ENCODE results near the gene ANXA6.
A peak's percentile ranks its signal among the peaks of the same experiment; 100 is the strongest.

Gene ANXA6

DNA sequence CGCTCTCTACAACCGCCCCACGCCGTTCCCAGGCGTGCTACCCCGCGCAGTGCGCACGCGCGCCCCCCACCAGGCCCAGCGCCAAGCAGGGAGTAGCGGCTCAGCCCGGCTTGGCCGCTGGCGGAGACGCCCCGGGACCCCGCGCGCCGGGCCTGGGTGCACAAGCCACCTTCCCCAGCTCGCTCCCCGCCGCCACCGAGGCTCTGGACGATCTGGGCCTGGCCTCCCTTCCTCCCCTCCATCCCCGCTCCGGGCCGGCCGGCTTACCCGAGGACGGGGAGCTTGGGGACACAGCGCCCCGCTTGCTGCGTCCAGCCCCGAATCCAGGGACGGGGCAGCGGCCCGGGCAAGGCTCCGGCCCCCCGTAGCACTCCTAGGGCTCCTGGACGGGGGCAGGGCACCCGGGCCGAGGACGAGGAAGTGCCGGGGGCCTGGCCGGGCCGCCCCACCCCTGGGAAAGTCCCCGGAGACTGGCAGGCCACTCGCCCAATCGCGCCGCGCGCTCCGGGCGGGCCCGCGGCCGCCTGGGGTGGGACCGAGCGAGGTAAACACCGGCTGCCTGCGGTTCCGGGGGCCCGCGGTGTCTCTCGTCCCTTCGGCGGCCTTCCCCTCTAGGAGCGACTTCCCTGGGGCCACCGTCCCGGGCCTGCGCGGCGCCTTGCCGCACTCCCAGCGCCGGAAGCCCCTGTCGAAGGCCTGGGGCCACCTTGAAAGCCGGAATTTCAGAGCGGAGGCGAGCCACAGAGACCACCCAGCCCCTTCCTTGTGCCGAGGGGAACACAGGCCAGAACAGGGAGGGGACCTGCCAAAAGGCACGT lies 76.8 kb downstream of the ANXA6 start, which contains the start of gene TNIP1:
Gene TNIP1, minus strand, starts transcription at position 422 of the 818 bp plus-strand sequence. CDS start 15,939 bp downstream, outside the sequence.
- DNase-seq (ENCODE audit: low read depth) = peak; percentile 90

DNA sequence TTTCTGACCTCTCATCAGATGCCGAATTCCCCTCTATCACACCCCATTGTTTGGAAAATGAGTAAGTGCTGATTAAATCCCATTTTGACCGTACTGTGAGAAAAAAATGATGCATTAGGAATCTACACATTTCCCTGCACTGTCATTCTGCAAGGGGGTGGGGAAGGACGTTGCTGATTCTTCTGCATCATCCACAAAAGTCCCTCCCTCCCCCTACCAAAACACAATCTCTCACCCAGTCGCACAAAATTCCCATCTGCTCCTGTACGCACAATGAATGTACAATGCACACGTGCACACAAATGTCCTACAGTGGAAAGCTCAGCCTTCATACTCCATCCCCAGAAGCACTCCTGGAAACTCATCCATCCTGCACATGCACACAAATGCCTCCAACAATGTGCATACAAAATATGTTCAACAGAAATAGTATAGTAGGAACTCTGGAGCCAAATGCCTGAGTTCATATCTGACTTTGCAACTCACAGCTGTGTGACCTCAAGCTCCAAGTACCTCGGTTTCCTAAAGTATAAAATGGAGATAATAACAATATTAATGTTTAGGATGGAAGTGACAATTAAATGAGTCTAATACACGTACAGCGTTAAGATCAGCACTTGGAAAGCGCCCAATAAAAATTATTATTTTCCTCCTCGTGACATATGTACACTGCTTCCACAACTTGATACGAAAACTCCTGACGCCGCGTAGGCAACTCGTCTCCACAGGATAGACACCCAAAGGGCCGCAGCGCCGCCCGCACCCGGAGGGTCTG lies 77.6 kb downstream of the ANXA6 start:
- peak; percentile 25 for DNase-seq (ENCODE audit: low read depth)

DNA sequence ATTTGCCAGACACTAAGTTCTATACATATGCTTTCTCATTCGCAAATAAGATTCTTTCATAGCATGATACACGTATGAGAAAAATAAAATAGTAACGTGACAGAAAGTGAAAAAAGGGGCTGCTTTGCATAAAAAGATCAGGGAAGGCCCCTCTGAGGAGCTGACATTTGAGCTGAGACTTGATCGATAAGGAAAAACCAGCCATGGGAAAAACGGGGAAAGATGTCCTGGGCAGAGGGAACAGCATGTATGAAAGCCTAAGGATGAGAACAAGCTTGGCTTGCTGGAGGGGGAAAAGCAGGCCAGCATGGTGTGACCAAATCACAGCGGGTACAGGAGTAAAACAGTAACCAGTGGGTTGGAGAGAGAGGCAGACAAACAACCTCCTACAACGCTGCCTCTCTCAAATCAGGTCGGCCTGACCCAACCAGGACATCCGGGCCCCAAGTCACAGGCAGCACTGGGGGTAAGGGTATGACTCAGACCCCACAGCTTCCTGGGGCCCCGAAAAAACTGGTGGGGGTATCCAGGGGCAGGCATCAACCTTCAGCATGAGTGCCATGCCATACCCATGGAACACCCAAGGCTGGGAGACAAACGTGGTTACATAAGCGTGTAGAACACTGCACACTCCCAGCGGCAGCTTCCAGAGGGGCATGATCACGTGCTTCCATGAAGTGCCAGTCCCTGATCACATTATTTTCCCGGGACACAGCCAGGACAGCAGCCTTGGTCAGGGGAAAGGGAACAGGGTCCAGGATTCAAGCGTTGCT lies 78.9 kb downstream of the ANXA6 start:
- peak; percentile 81 for DNase-seq (ENCODE audit: low read depth)

DNA sequence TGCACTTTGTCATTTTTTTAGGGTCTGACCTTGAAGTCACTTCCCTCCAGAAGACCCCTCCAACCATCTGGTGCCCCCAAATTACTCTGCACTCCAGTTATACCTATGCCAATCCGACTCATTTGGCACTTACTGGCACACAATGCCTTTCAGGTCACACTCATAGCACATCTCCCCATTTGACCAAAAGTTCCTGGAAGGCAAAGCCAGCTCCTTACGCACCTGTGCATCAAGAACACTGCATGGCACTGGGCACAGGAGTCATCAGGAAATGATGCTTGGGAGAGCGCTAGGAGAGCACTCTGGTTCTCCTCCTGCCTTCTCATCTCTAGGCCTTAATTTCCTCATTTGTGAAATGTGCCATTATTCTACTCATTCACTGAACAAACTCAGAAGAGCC lies 79.6 kb downstream of the ANXA6 start:
- DNase-seq (ENCODE audit: low read depth) = no peak

DNA sequence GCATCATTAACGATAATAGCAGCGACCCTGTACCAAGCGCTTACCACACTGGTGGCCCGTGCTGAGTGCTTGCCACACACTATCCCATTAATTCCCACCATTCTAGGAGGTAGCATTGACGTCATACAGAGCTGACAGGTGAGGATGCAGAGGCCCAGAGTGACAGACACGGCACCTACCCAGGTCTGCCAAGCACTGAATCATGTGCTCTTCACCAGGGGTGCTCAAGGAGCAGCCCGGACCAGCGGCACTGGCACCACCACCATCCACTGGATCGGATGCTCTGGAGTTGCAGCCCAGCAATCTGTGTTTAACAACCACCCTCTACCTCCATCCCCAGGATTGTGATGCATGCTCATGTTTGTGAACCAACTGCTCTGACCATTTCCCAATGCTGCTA lies 80.2 kb downstream of the ANXA6 start:
- DNase-seq (ENCODE audit: low read depth) = no peak

DNA sequence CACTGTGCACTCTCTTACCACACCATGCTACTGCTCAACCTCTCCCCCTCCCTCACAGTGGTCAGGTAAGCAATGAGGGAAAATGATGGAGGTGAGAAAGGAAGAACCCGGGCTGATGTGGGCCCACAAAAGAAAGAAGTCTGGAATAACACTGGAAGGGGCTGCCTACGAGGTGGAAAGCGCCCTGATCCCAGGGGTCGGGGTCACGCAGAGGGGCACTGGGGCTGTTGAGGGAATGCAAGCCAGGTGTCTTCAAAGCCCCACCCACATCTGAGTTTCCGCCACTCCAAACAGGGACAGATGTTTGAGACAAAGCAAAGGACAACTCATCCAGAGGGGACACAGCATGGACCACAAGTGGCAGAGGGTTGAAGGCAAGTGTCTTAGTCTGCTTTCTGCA lies 81.0 kb downstream of the ANXA6 start:
- no peak for DNase-seq (ENCODE audit: low read depth)

DNA sequence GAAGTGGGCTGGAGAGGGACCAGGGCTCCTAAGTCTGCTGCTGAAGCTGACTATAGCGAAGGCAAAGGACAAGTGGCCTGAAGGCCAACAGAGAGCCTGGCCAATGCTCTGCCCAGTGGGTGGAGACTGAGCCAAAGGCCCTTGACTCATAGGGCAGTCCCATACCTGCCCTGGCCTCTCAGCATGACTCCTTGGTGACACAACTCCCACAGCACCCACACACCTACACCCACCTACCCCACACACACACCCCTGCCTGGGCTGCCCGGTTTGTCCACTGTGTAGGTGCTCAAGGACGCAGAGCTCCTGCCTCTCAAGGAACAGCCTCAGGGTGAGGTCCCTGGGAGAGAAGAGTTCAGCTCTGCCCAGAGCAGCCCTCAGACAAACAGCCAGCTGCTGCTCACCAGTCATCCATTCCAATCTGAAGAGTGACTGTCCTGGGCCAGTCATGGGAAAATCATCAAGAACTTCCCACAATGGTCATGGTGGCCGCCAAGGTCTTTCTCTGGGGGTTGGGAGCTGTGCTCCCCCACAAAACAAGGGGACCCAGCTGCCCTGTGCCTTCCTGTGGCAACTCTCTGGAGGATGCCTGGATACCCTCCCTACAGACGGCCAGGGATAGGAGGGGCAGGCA lies 81.8 kb downstream of the ANXA6 start:
- DNase-seq (ENCODE audit: low read depth) = no peak

DNA sequence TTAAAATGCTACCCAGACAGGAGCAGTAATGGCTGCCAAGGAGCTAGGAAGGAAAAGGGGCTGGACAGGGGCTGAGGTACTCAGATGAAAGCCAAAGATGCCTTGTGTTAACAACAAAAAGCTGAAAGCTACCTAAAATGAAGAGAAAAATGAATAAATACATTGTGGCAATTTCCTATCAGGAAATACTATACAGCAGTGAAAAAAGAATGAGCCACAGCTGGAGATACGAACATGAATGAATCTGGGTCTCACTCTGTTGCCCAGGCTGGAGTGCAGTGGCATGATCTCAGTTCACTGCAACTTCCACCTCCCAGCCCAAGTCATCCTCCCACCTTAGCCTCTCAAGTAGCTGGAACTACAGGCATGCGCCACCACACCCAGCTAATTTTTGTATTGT lies 83.0 kb downstream of the ANXA6 start:
- DNase-seq (ENCODE audit: low read depth) = no peak

DNA sequence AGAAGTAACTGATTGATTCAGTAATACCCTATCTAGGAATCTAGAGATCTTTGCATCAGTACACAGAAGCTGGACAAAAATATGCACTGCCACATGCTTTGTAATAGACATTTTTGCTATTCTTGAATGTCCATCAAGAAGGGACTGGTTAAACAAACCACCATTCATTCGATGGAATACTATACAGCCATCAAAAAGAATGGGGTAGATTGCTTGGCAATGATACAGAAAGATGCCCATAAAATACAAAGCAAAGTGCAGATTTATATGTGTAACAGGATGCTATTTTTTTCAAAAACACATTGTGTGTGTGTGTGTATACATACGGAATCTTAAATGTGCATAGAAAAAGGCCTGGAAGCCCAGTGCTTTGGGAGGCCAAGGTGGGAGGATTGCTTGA lies 84.3 kb downstream of the ANXA6 start:
- no peak for DNase-seq (ENCODE audit: low read depth)

DNA sequence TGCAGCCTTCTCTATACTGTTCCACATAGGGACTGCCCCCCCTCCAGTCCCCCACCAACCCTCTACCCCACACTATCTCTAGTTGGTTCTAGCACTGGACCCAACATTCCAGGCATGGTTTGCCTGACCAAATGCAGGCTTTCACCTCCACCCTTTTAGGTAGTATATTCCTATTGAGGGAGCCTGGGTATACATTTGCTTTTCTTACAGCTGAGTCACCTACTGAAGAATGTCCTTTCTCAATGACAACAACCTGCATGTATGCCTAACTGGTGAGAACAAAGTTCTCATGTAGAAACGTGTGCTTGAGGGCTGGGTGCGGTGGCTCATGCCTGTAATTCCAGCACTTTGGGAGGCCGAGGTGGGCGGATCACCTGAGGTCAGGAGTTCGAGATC lies 85.0 kb downstream of the ANXA6 start:
- no peak for DNase-seq (ENCODE audit: low read depth)

DNA sequence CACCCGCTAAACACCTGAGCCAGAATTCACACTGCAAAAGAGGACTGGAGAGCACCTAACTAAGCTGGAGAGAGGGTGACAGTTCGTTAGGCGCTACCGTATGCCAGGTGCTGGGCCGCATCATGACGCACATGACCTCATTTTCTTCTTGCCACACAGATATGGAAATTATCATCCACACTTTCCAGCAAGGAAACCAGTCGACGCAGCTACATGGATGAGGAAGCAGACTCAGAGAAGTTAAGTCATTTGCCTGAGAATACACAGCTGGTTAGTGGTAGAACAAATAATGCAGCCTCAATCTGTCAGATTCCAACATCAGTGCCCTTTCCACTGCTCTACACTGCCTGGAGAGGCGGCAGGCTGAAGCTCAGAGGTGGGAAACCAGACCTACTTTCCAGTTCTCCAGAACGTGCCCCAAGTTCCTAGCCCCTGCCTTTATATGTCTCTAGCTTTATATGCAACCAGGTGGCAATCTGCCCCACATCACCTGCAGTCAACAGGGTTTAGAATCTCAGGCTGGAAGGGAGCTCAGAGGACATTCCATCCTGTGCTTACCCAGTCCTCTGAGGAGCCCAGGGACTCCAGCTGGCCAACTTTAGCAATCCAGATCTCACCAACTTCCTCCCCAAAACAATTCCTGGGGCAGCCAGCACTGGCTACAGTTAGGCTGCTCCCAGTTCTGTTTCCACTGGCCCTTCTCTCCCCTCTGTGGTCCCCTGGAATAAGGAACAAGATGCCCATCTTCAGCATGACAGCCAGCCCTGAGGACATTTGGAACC lies 85.5 kb downstream of the ANXA6 start:
- DNase-seq (ENCODE audit: low read depth) = no peak

DNA sequence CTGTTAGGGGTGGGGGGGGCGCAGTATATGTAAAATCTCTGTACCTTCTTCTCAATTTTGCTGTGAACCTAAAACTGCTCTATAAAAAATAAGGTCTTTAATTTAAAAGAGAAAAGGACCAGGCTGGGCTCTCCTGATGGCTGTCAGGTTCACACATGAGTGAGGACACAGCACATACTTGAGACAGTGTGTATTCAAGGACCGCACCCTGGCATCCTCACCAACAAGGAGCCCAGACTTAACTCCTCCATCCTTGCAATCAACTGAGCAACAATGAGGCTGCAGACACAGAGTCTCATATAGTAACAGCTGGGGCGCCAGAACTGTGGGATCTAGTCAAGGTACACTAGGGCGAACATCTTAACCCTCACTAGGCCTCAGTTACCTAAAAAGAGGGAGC lies 86.6 kb downstream of the ANXA6 start:
- no peak for DNase-seq (ENCODE audit: low read depth)

DNA sequence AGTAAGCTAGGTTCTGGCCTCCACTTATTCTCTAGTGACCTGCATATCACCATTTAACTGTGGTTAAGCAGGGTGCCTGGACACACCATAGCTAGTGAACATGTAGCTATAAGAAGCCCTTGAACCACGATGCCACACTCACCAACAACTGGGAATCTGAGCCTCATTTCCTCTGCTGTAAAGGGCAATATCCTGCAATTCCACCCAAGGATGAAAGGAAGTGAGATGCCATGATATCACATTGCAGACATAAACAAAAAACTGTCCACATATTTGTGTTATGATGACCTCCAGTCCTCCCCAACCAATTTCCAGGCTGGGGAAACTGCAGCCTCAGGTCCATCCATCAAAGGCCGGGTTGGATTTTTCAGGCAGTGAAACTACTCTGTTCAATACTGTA lies 87.1 kb downstream of the ANXA6 start:
- no peak for DNase-seq (ENCODE audit: low read depth)

DNA sequence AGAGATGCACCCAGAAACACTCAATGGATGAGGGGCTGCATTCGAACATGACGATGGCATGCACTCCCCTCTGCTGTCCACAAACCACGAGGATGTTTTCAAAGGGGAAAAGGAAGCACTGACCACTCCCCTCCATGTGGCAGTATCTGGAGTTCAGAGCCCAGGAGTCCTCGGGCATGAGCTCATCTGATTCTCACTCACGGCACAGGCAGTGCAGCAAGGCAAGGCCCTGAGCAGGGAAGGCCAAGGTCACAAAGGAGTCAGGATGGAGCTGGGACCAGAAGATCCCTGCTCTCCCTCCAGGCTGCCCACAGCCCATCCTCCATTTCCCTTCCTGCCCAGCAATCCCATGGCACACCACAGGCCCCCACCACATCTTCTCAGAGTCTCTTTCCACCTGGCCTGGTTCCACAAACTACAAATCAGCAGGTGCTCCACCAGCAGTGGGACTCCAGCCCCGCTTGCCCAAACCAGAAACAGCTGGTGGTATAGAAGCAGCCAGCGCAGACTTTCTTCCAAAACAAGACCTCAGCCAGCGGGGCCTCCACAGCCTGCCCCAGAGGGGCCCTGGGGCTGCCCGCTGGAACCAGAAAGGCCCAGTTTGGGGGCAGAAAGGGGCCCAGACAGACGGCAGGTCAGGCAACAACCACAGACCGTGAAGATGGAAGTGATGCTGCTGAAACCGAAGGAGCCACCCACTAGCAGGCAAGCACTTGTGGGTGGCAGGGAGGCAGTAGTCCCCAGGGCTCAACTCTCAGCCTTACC lies 89.0 kb downstream of the ANXA6 start:
- DNase-seq (ENCODE audit: low read depth) = no peak

DNA sequence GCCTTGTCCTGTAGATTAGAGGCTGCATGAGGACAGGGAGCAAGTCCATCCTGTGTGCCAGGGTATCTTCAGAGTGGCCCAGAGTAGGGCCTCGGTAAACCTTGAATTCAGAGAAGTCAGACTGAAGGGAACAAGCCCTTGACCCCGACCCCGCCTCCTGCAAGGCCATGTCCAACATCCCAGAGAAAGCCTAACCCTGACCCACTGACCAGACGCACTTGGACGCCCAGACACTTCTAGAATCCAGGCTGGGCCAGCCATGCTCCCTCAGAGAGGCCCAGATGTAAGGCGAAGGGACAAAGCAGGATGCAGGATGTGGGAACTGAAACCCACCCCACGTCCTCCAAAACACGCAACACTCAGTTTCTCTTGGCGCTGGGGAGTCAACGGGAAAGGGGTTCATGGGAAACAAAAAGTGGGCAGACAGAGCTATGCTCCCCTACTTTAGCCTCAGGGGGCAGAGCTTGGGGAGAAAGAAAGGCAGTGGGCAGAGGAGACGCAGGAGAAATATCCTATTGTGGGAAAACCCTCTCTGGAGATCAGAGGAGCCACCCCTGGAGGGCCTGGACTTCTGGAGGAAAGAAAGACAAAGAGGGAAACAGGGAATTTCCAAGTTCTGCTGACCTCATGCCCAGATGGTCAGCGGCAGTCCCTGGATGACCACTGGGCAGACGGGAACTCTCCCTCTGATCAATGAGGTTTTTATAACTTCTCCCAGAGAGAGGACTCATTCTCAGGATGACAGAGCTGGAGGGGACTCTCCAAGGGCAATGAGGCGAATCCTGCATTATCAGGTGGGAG lies 89.7 kb downstream of the ANXA6 start:
- DNase-seq (ENCODE audit: low read depth) = no peak

DNA sequence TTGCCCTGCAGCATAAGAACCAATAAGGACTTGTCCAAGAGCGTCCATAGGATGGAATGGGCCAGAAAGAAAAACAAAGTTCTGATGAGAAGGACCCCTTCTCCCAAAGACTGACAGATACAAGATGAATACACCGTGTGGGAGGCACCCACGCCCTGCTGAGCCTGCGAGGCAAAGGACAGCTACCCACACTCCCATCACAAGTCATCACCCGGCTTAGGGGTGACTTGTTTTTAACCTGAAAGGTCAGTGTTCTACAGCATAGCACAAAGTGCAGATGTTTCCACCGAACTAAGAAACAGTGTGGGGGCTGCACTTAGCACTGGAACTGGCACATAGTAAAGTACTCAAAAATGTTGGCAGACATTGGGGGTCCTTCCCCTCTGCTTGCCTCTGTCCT lies 90.7 kb downstream of the ANXA6 start:
- DNase-seq (ENCODE audit: low read depth) = no peak

DNA sequence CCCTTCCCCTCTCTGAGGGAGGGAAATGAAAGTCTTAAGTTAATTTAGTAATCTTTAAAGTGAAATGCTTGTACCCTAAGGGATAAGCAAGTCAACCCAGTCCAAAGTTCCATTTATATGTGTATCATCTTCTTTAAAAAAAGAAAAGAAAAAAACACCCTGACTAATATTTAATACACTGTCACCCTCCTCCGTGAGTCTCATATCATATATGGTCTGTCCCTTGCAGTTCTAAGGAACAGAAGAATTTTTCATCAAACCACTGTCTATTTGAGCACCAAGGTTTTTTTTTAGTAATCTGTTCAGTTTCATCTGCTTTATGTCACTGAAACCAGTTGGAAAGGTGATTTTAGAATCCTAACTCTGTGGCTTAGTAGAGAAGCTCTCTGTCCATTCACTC lies 92.0 kb downstream of the ANXA6 start:
- no peak for DNase-seq (ENCODE audit: low read depth)

DNA sequence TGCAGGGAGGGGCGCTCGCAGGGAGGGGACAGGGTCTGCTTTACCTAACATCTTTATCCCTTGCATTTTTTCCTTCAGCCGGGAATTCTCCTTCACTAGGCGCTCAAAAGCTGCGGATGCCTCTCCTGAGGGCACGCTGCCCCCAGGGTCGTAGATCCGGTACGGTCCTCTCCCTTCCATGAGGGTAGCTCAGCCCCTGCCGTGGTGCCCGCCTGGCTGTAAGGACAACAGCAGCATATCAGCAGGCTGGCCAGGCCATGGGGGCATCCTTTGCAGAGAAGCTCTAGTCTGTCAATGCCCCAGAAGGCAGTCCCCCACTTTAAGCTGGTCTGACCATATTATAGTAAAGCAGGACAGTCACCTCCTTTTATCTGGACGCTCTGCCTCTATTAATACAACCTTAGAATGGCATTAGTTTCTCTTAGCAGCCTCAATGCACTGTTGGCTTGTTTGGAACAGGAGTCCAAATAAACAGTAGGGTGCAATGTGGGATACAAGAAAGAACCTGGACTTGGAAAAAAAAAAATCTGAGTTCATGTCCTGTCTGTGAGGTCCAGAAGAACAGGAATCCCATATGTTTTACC lies 92.6 kb downstream of the ANXA6 start:
- no peak for DNase-seq (ENCODE audit: low read depth)

Data from T-helper 22 cell (primary cell).